Measurements from ENCODE around the gene PRKAA1.

GRCh38 chr5:40842351-40842750 lies 44.2 kb upstream of the PRKAA1 start:
- TF ChIP-seq TAF1 (IDR thresholded peaks at IDR 0.05; ENCODE audit: low read depth): no peak
- no peak for TF ChIP-seq EP300 (IDR thresholded peaks at IDR 0.05; ENCODE audit: borderline replicate concordance)
- TF ChIP-seq, protein P1, sequence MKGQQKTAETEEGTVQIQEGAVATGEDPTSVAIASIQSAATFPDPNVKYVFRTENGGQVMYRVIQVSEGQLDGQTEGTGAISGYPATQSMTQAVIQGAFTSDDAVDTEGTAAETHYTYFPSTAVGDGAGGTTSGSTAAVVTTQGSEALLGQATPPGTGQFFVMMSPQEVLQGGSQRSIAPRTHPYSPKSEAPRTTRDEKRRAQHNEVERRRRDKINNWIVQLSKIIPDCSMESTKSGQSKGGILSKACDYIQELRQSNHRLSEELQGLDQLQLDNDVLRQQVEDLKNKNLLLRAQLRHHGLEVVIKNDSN (IDR thresholded peaks at IDR 0.05): no peak
- TF ChIP-seq CREB1 (IDR thresholded peaks at IDR 0.05; ENCODE audit: low read depth): no peak
- TF ChIP-seq TCF12 (IDR thresholded peaks at IDR 0.05; ENCODE audit: low read depth): no peak
- TF ChIP-seq TEAD4 (IDR thresholded peaks at IDR 0.05): no peak
- TF ChIP-seq NFIC (IDR thresholded peaks at IDR 0.05): no peak
- TF ChIP-seq RAD21 (IDR thresholded peaks at IDR 0.05; ENCODE audit: low read depth): no peak
- TF ChIP-seq CEBPB (IDR thresholded peaks at IDR 0.05): no peak
- no peak for TF ChIP-seq YY1 (IDR thresholded peaks at IDR 0.05; ENCODE audit: low read depth)
- no peak for TF ChIP-seq MAX (IDR thresholded peaks at IDR 0.05)
- TF ChIP-seq EGR1 (IDR thresholded peaks at IDR 0.05): no peak

Measured in Ishikawa (cell line).